Endothelial cell of umbilical vein (primary cell): ENCODE results near the gene LPP. TPM values are rescaled to one million over a fixed set of nuclear protein-coding genes. Genes with fewer than 3 reads are reported as not detected.

Source experiments
- BruUV-seq: library from RNA; stranded (reverse); fragments of 400-500 nt; replicated peaks from 2 replicates; lab custom pipeline; 2021; lab: Mats Ljungman, UMichigan
- CTCF ChIA-PET: fragments of 300-600, 350-600 bp; sonication (Branson Sonifier 250); formaldehyde crosslinking; loops from one replicate; lab custom pipeline; 2021; ENCODE audit warnings: antibody characterized with exemption, inconsistent platforms; lab: Charles Lee
- POLR2A ChIA-PET: fragments of 300-600, 350-600 bp; sonication (Branson Sonifier 250); formaldehyde crosslinking; loops from one replicate; lab custom pipeline; 2021; ENCODE audit warnings: antibody characterized with exemption, inconsistent platforms; lab: Charles Lee
- DNase-seq: peaks from one replicate; pipeline ENCODE4 v3.0.0-alpha.2; 2011; ENCODE audit warnings: low read depth, low spot score
- FAIRE-seq: peaks from 2 replicates; lab custom pipeline; 2011; peaks lifted over from hg19 to GRCh38; lab: Jason Lieb, UNC
- H2AFZ ChIP-seq: 2 replicates; pipeline ENCODE4 v1.6.0; 2012; ENCODE audit warnings: low read depth, low read length, control low read depth, inconsistent platforms
- H3K27ac ChIP-seq: 2 replicates; pipeline ENCODE4 v1.5.1; 2011; ENCODE audit warnings: low read depth, mild to moderate bottlenecking, control low read depth, low read length, moderate library complexity; ENCODE audit not compliant: insufficient read depth
- H3K27me3 ChIP-seq, 2 experiments: 2 replicates each; pipeline versions ENCODE4 v1.6.0 to v1.6.1; 2011; ENCODE audit warnings: low read length in 2 of 2, mixed read lengths in 1 of 2; ENCODE audit not compliant: control insufficient read depth in 2 of 2, insufficient read depth in 2 of 2
- H3K36me3 ChIP-seq, 2 experiments: 2 replicates in 1 of 2; 3 replicates in 1 of 2; pipeline ENCODE4 v1.5.1; 2011; ENCODE audit warnings: low read length in 2 of 2, mild to moderate bottlenecking in 1 of 2, moderate library complexity in 1 of 2; ENCODE audit not compliant: control insufficient read depth in 2 of 2, insufficient read depth in 2 of 2; ENCODE audit errors: extremely low read depth in 1 of 2
- H3K4me1 ChIP-seq: 3 replicates; pipeline ENCODE4 v1.5.1; 2011; ENCODE audit warnings: mild to moderate bottlenecking, low read length; ENCODE audit not compliant: control insufficient read depth, insufficient read depth; ENCODE audit errors: extremely low read depth
- H3K4me2 ChIP-seq: 2 replicates; pipeline ENCODE4 v1.6.1; 2011; ENCODE audit warnings: low read length, control low read depth, mixed read lengths; ENCODE audit not compliant: insufficient read depth
- H3K4me3 ChIP-seq, 3 experiments: fragments of 200-600 bp in 1 of 3; sonication (generic), shearing (Covaris generic) in 1 of 3; replicated peaks in 1 of 3; 2 replicates each; pipeline ENCODE4 v1.5.1; 2011 to 2016; ENCODE audit warnings: control low read depth in 3 of 3, low read length in 3 of 3, mild to moderate bottlenecking in 2 of 3, inconsistent platforms in 1 of 3, low read depth in 1 of 3, moderate library complexity in 1 of 3; ENCODE audit not compliant: insufficient read depth in 1 of 3
- H3K79me2 ChIP-seq: 2 replicates; pipeline ENCODE4 v1.6.0; 2012; ENCODE audit warnings: low read length, inconsistent platforms; ENCODE audit not compliant: control insufficient read depth, insufficient read depth
- H3K9ac ChIP-seq: replicated peaks from 2 replicates; pipeline ENCODE3; 2011; ENCODE audit warnings: low read length, control low read depth; ENCODE audit not compliant: insufficient read depth; ENCODE audit errors: extremely low read depth
- H3K9me1 ChIP-seq: replicated peaks from 3 replicates; pipeline ENCODE4 v1.6.0; 2011; ENCODE audit warnings: mild to moderate bottlenecking, low read length; ENCODE audit not compliant: control insufficient read depth, insufficient read depth; ENCODE audit errors: extremely low read depth
- H3K9me3 ChIP-seq: replicated peaks from 2 replicates; pipeline ENCODE4 v1.5.1; 2012; ENCODE audit warnings: low read length, inconsistent platforms; ENCODE audit not compliant: control insufficient read depth, insufficient read depth
- H4K20me1 ChIP-seq: replicated peaks from 2 replicates; pipeline ENCODE3; 2011; ENCODE audit warnings: mild to moderate bottlenecking, low read length; ENCODE audit not compliant: control insufficient read depth, insufficient read depth; ENCODE audit errors: extremely low read depth
- EZH2 ChIP-seq: IDR thresholded peaks from 2 replicates; pipeline ENCODE4 v1.6.1; 2012; ENCODE audit warnings: borderline replicate concordance, low read depth, mild to moderate bottlenecking, moderate library complexity, low read length, inconsistent platforms; ENCODE audit not compliant: severe bottlenecking
- FOS ChIP-seq: IDR thresholded peaks from 2 replicates; pipeline ENCODE4 v1.6.1; 2011; ENCODE audit warnings: mild to moderate bottlenecking, low read length, moderate library complexity, borderline replicate concordance; ENCODE audit not compliant: insufficient read depth
- GATA2 ChIP-seq: IDR thresholded peaks from 2 replicates; pipeline ENCODE4 v1.7.0; 2011; ENCODE audit warnings: low read depth, mild to moderate bottlenecking, moderate library complexity, mixed read lengths, low read length; ENCODE audit not compliant: insufficient read length, insufficient read depth
- JUN ChIP-seq: IDR thresholded peaks from 2 replicates; pipeline ENCODE4 v1.6.1; 2011; ENCODE audit warnings: borderline replicate concordance, low read depth; ENCODE audit not compliant: insufficient read length, insufficient read depth
- MYC ChIP-seq: IDR thresholded peaks from one replicate; pipeline ENCODE4 v1.6.1; 2011; ENCODE audit warnings: mild to moderate bottlenecking, low read depth, low read length
- POLR2A ChIP-seq: IDR thresholded peaks from 2 replicates; pipeline ENCODE4 v1.6.1; 2012; ENCODE audit warnings: low read depth, mild to moderate bottlenecking, control low read depth, low read length
- POLR2AphosphoS5 ChIP-seq: IDR thresholded peaks from 2 replicates; pipeline ENCODE4 v1.6.1; 2012; ENCODE audit warnings: low read depth, mild to moderate bottlenecking, control low read depth, low read length, moderate library complexity; ENCODE audit not compliant: insufficient read depth
- dilution Hi-C: fragments of 300-500 bp; cut with MboI; formaldehyde crosslinking; loops from one replicate; pipeline ENCODE4 v1.15.0; 2019; ENCODE audit warnings: low sequenced_read_pairs; ENCODE audit not compliant: extremely low pct_ligation_motif_present
- intact Hi-C: fragments of 100-400 bp; cut with micrococcal nuclease; formaldehyde crosslinking; loops from one replicate; pipeline ENCODE4 v1.10.0; 2022
- polyA plus RNA-seq, 4 experiments: library from polyadenylated mRNA; depleted of rRNA in 3 of 4; stranded (reverse) in 3 of 4; unstranded in 1 of 4; fragments of >200 nt; gene quantifications; 2 replicates each; pipeline versions ENCODE4 v1.2.1 to v1.2.3, GENCODE V29; 2011 to 2012; ENCODE audit warnings: missing spikeins in 1 of 4
- total RNA-seq: library from RNA; stranded (reverse); gene quantifications from 2 replicates; pipeline ENCODE4 v1.2.3, GENCODE V29; 2021
- TF ChIP-seq, protein P1 (sequence below): IDR thresholded peaks from 2 replicates; pipeline ENCODE4 v1.6.1; 2011; ENCODE audit not compliant: insufficient read depth, insufficient read length
- TF ChIP-seq, protein P2 (sequence below), 2 donors: IDR thresholded peaks; 1 replicate in 1 of 2; 2 replicates in 1 of 2; pipeline ENCODE4 v1.5.1; 2011; ENCODE audit warnings: low read length in 2 of 2, mild to moderate bottlenecking in 2 of 2, moderate library complexity in 2 of 2, control low read depth in 1 of 2, inconsistent platforms in 1 of 2, low read depth in 1 of 2; ENCODE audit not compliant: insufficient read depth in 1 of 2; ENCODE audit errors: extremely low read depth in 1 of 2

Gene LPP
- total and polyA plus RNA-seq, 2 donors (not counting 3 experiments of a cell fraction or from before 2014, with no cell fraction given), result 16.9 to 153 TPM

DNA sequence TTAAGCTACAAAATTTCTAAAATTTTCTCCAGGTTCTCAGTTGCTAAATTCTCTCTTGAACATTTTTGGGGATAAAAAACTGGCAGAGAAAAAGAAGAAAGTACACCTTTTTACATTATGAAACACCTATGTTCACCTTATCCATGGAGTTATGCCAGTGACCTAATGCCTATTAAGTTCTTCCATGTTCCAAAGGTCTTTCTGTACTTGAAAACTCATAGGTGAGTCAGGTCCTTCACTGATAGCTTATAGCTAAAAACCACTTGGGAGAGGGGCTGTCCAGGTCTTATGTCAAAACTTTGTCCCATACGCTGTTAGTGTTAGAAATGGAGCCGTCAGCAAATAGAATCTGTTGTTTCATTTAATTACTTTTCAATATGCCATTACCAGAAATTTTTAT, 530.3 kb downstream of the LPP start:
- Histone ChIP-seq H3K4me2 (no peak overlapping the region), H3K9me3 (no peaks in the 10 kb centered on the region), H3K4me3 (no peak overlapping the region), H2AFZ (no peak overlapping the region), H3K27me3 (no peaks in the 10 kb centered on the region), H4K20me1 (no peaks in the 10 kb centered on the region), H3K36me3 (no peaks in the 10 kb centered on the region), H3K79me2 (no peaks in the 10 kb centered on the region), H3K9ac (no peak overlapping the region), H3K4me1 (peaks cover 7% of the 10 kb centered on the region), H3K27ac (no peak overlapping the region), H3K9me1 (no peaks in the 10 kb centered on the region)
- TF ChIP-seq, protein P1, sequence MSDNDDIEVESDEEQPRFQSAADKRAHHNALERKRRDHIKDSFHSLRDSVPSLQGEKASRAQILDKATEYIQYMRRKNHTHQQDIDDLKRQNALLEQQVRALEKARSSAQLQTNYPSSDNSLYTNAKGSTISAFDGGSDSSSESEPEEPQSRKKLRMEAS, result no peak
- TF ChIP-seq POLR2AphosphoS5, result no peak
- no peak for TF ChIP-seq EZH2
- TF ChIP-seq, protein P2, sequence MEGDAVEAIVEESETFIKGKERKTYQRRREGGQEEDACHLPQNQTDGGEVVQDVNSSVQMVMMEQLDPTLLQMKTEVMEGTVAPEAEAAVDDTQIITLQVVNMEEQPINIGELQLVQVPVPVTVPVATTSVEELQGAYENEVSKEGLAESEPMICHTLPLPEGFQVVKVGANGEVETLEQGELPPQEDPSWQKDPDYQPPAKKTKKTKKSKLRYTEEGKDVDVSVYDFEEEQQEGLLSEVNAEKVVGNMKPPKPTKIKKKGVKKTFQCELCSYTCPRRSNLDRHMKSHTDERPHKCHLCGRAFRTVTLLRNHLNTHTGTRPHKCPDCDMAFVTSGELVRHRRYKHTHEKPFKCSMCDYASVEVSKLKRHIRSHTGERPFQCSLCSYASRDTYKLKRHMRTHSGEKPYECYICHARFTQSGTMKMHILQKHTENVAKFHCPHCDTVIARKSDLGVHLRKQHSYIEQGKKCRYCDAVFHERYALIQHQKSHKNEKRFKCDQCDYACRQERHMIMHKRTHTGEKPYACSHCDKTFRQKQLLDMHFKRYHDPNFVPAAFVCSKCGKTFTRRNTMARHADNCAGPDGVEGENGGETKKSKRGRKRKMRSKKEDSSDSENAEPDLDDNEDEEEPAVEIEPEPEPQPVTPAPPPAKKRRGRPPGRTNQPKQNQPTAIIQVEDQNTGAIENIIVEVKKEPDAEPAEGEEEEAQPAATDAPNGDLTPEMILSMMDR (IDR thresholded peaks at IDR 0.05; ENCODE audit: extremely low read depth in 1 of 2, insufficient read depth in 1 of 2, low read depth in 1 of 2, low read length in 2 of 2), result no peak
- no peak for TF ChIP-seq POLR2A
- no peak for TF ChIP-seq FOS
- TF ChIP-seq GATA2, result no peak
- no peak for TF ChIP-seq JUN
- no peak for TF ChIP-seq MYC
- dilution Hi-C loops (no loop called here), intact Hi-C loops (no loop called here)
- FAIRE-seq, result no peak
- CTCF ChIA-PET, result no interaction called here
- POLR2A ChIA-PET, result no interaction called here
- DNase-seq, result no peak
- no TSS peak for BruUV-seq
